ENCODE data around the gene INO80D.

DNA sequence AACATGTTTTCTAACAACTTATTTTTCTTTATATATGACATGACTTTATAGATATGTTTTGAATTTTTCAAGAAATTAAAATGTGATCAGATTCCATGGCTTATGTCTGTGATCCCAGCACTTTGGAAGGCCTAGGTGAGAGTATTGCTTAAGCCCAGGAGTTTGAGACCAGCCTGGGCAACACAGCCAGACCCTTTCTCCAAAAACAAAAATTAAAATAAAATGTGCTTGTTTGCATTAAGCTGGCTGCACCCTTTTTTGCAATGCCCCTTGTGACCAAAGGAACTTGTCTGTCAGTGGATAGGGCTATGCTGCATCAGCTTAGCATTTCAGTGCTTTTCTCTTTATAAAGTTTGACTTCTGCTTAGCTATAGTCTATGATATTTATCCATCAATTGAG lies 2.3 kb upstream of the INO80D start:
- TF ChIP-seq, protein P1, sequence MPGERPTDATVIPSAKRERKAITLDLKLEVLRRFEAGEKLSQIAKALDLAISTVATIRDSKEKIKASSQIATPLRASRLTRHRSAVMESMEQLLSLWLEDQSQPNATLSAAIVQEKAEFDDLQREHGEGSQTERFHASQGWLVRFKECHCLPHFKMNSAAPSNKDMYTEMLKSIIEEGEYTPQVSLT (CRISPR knock-in tag; IDR thresholded peaks at IDR 0.05; ENCODE audit: borderline replicate concordance, low read depth) = no peak
- no peak for TF ChIP-seq MAX (IDR thresholded peaks at IDR 0.05)
- no peak for TF ChIP-seq ZNF230 (CRISPR knock-in tag; IDR thresholded peaks at IDR 0.05)
- TF ChIP-seq RAD51 (IDR thresholded peaks at IDR 0.05; ENCODE audit: borderline replicate concordance) = no peak
- no peak for TF ChIP-seq BRCA1 (CRISPR knock-in tag; IDR thresholded peaks at IDR 0.05)
- TF ChIP-seq ZBTB10 (CRISPR knock-in tag; IDR thresholded peaks at IDR 0.05; ENCODE audit: borderline replicate concordance) = no peak
- no peak for TF ChIP-seq ZZZ3 (CRISPR knock-in tag; IDR thresholded peaks at IDR 0.05; ENCODE audit: borderline replicate concordance)
- no peak for TF ChIP-seq CTCF (CRISPR knock-in tag; IDR thresholded peaks at IDR 0.05)
- no peak for TF ChIP-seq MXD4 (CRISPR knock-in tag; IDR thresholded peaks at IDR 0.05)
- no peak for TF ChIP-seq SP1 (IDR thresholded peaks at IDR 0.05)
- no peak for TF ChIP-seq SP1 (CRISPR knock-in tag; IDR thresholded peaks at IDR 0.05)

All from HepG2 (cell line).